GM10847 (cell line): ENCODE measurements around the gene CYP27C1.

Experiments used
- POLR2A ChIP-seq: IDR thresholded peaks from 2 replicates; pipeline ENCODE4 v1.6.1; 2011; ENCODE audit not compliant: insufficient read length; ENCODE audit errors: extremely low read depth

Gene CYP27C1

DNA sequence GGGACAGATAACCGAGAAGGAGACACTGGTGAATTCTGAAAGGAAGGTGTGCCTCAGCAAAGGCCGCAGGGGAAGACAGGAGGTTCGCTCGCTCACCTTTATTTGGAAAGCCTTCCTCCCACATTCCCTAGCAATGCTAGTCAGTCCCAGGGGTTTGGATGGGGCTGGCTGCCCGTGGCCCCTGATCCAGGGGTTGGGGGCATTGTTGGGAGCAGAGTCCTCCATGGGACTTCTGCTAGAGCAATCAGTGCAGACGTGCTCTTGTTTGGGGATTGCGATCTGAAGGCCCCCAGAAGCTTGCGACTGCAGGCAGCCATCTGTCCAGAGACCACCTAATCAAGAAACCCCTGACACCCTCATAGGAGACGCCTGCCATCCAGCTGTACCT, 6.0 kb upstream of the CYP27C1 start:
- no peak for TF ChIP-seq POLR2A

- no peak for TF ChIP-seq POLR2A
These were observed 5.3 kb upstream of the CYP27C1 start for GRCh38 chr2:127225186-127225960.

DNA sequence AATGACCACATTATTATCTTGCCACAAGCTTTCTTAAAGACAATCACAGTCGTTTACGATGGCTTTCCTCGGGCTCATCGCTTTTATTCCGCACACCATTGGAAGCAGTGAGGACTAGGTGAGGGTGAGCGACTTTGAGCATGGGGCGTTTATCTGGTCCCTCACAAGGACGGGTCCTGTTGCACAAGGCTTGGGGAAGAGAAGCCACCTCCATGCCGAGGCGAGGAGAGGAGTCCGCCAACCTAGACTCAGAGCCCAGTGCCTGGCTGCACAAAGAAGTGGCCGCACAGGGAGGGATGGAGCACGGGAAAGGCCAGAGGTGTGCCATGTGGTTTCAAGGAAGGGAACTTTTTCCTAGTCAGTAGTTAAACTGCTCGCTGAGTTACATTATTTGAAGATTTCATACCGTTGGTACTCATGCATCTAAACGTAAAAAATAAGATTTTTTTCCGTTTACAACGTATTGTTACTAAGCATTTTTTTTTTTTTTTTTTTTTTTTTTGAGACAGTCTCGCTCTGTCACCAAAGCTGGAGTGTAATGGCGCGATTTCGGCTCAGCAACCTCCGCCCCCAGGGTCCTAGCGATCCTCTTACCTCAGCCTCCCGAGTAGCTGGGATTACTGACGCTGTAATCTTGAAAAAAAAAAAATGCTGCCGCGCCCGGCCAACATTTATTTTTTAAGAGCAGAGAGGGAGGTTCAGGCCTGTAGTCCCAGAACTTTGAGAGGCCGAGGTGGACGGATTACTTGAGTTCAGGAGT, 849 bp upstream of the CYP27C1 start:
- TF ChIP-seq POLR2A, result no peak

DNA sequence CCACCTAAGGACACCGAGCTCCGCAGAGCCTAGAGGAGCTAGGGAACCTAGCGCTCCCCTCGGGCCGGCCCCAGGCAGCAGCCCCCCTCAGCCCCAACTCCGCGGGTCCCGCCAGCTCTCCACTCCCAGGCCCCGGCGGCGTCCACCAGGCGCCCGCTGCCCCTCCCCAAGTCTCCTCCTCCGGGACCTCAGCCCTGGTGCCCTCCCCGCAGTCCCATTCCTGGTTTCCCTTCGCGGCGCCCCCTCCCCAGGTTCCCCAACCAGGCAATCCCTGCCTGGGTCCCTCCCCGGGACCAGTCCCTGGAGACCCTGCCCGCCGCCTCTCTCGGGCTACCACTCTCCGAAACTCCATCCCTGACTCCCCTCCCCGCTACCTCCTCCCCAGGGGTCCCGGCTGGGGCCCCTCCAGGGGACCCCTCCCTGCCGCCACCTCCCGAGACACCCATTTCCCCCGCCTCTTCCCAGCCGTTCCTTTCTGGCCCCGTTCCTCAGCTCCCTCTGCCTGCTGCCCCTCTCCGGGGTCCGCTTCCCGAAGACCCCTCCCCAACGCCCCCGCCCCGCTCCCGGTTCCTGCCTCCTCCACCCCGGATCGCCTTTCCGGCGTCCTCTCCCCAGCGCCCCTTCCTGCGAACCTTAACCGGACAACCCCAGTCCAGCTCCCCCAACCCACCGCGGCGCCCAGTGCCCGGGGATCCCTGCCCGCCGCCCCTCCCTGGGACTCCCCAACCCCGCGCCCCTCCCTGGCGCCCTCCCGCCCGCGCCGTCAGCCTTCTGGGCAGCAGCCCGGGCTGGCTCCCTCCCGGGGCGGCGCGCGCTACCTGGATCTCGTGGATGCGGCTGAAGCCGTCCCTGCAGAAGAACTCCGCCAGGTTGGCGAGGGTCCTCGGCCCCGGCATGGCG, 678 bp downstream of the CYP27C1 start:
- TF ChIP-seq POLR2A, result no peak

DNA sequence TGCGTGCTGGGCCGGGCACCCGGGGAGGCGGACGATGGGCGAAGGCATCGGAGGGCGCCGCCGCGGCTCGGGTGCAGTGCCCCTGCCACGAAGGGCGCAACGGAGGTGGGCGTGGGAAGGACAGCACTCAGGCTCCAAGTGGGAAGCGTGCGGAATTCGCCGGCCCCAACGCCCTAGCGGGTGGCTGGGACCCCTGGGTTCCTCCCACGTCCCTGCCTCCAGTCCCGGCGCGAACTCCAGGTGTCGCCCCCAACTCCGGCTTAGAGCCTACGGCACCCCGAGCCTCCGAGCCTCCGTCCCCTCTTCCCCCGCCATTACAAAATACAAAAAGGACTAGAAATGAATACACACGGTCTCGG, 1.3 kb downstream of the CYP27C1 start:
- TF ChIP-seq POLR2A, result no peak

- TF ChIP-seq POLR2A, result no peak
These were observed 2.4 kb downstream of the CYP27C1 start for GRCh38 chr2:127217470-127218325.

- TF ChIP-seq POLR2A, result no peak
These were observed 3.5 kb downstream of the CYP27C1 start for GRCh38 chr2:127216593-127216992.

GRCh38 chr2:127216095-127216494, 4.0 kb downstream of the CYP27C1 start:
- no peak for TF ChIP-seq POLR2A

GRCh38 chr2:127208313-127208712, 11.8 kb downstream of the CYP27C1 start:
- TF ChIP-seq POLR2A, result no peak

DNA sequence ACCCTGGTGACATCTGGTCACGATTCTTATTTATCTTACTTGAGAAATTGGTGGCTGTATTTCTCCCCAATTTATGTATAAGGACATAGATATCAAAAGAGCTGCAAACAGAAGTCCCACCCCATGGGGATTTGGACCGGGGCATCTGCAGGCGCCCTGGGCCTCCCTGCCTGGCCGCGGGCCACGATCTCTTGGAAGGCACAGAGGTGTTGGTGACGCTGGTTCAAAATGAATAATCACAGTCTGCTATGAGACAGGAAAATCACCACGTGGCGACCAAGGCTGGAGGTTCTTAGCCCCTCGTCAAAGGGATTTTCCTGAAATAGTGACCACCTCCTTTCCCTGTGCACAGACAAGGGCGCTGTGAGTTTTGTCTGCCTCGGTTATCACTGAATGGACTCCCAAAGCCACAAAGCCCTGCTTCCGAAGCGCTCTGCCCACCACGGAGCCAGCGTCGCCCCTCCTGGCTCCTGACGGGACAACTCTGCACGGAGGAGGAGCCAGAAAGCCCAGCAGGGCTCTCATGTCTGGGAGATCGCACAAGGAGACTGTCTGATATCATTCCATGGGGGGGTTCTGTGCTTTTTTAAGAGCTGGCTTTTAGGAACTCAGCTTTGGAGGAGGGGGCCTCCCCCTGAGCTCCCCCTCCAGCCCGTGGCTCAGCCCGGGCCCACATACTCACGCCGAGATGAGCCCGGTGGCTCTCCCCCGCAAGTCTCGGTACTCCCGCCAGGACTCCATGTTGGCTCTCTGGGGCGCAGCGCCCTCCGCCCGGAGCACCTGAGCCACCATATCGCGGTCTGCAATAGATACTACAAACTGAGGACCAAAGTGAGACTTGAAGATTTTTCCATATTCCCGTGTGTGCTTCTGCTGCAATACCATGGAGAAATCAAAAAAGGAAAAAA, 14.6 kb downstream of the CYP27C1 start:
- TF ChIP-seq POLR2A, result no peak

DNA sequence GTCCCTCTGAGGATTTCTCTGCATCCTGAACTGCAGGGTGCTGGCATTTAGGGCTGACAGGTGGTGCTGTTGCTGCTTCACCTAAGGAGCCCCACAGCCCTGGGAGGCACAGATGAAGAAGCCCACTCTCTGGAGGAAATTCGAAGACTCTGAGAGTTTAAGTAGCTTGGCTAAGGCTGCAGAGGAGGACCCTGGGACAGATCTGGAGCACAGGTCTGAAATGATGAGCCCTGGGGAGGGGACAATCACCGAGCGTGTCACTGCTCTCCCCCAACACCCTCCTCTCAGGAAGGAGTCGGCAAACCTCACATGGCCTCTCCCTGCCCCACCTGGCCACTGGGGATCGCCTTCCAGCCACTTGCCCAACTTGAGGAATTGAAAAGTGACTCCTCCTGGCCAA, 18.6 kb downstream of the CYP27C1 start:
- TF ChIP-seq POLR2A, result no peak

DNA sequence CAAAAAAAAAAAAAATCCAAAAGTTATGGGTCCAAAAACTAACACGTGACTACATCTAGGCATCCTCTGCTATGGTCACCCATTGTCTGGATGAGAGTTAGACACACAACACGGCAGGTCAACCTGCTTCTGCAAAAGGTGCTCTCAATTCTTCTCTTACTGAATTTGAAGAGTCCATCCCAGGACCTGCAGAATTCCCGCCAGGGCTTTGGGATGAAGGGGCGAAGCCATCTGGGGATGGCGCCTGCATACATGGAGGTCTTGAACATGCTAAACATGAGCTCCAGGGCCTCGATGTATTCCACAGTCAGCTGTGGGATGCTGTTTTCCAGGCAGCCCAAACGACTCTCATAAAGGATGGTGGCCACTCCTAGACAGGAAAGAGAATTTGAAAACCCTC, 19.1 kb downstream of the CYP27C1 start:
- TF ChIP-seq POLR2A, result no peak

DNA sequence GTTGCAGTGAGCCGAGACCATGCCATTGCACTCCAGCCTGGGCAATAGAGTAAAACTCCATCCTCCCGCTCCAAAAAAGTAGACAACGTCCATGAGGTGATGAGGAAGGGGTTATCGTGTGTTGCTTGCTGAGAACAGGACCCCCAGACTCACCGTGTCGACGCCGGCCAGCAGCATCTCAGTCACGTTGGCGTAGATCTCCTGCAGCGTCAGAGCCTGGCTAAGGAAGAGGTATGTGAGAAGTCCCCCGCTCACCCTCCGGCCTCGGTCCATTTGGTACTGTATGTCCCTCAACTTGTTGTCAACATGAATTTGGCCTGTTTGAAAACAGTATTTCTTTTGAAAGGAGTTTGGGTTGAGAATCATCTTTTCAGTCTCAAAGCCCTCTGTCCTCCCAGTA, 20.9 kb downstream of the CYP27C1 start:
- no peak for TF ChIP-seq POLR2A
